NT2/D1 (cell line): ENCODE results near the gene ING2.

Experiments used
- SUZ12 ChIP-seq: IDR thresholded peaks from 2 replicates; pipeline ENCODE4 v1.6.1; 2011; ENCODE audit not compliant: insufficient read length, insufficient read depth; ENCODE audit errors: extremely low read depth
- YY1 ChIP-seq: IDR thresholded peaks from 2 replicates; pipeline ENCODE4 v1.6.1; 2011; ENCODE audit not compliant: insufficient read length, insufficient read depth
- ZNF274 ChIP-seq: IDR thresholded peaks from 2 replicates; pipeline ENCODE4 v1.6.1; 2011; ENCODE audit warnings: mild to moderate bottlenecking, low read depth, low read length

DNA sequence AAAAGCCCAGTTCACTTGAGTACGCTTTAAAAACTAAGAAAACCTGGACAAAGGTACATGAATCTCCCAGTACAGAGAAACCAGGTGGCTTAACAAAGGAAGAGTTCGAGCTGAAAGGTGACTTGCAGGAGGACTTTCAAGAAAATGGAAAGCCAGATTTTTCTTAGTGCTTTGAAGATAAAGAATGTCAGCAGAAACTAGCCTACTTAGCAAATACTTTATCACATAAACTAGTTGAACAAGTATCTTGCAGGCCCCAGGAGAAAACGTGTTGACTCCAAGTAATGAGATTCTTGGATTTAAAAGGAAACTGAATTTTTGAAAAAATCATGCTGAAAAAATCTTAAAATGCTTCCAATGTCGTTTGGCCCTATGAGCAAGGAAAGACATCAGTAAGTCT, 34.0 kb upstream of the ING2 start:
- TF ChIP-seq ZNF274 (no peak), SUZ12 (no peak), YY1 (no peak)
